ENCODE measurements around the gene SUCO.

- TF ChIP-seq POLR2A (IDR thresholded peaks at IDR 0.05; ENCODE audit: low read length) (no peak), MAZ (IDR thresholded peaks at IDR 0.05; ENCODE audit: borderline replicate concordance, low read depth, low read length) (no peak), RAD21 (conservative IDR thresholded peaks at IDR 0.05 in 1 of 2, IDR thresholded peaks at IDR 0.05 in 1 of 2) (no peak), CHD2 (IDR thresholded peaks at IDR 0.05; ENCODE audit: low read length, partially characterized antibody) (no peak), CTCF (IDR thresholded peaks at IDR 0.05) (no peak), BCL3 (IDR thresholded peaks at IDR 0.05) (no peak), NFE2L2 (conservative IDR thresholded peaks at IDR 0.05; ENCODE audit: low read length) (no peak), MYC (IDR thresholded peaks at IDR 0.05; ENCODE audit: borderline replicate concordance, low read length) (no peak), ESRRA (IDR thresholded peaks at IDR 0.05; ENCODE audit: borderline replicate concordance, low read length) (no peak)
Measured at GRCh38 chr1:172517081-172517480, 15.9 kb upstream of the SUCO start.

Data from A549 (cell line).